Adipocyte (in vitro differentiated cells): Measurements from ENCODE around the gene DYSF.

Source experiments
- DNase-seq: peaks from one replicate; pipeline ENCODE4 v3.0.0-alpha.2; 2015; ENCODE audit warnings: low read depth
- H3K27me3 ChIP-seq: replicated peaks from 2 replicates; pipeline ENCODE4 v1.7.0; 2013; ENCODE audit warnings: mild to moderate bottlenecking, low read length, moderate library complexity; ENCODE audit not compliant: control insufficient read depth, insufficient read depth
- H3K36me3 ChIP-seq: 2 replicates; pipeline ENCODE4 v1.7.0; 2013; ENCODE audit warnings: low read length, mild to moderate bottlenecking, moderate library complexity; ENCODE audit not compliant: control insufficient read depth, insufficient read depth, severe bottlenecking
- H3K4me1 ChIP-seq: 2 replicates; pipeline ENCODE4 v1.7.0; 2013; ENCODE audit warnings: mild to moderate bottlenecking, low read length, moderate library complexity; ENCODE audit not compliant: control insufficient read depth, insufficient read depth
- H3K4me3 ChIP-seq: 2 replicates; pipeline ENCODE4 v1.7.0; 2013; ENCODE audit warnings: mild to moderate bottlenecking, low read length, moderate library complexity
- H3K9ac ChIP-seq: 2 replicates; pipeline ENCODE4 v1.7.0; 2013; ENCODE audit warnings: mild to moderate bottlenecking, low read length, moderate library complexity
- H3K9me3 ChIP-seq: 2 replicates; pipeline ENCODE4 v1.7.0; 2013; ENCODE audit warnings: mild to moderate bottlenecking, low read length, moderate library complexity; ENCODE audit not compliant: control insufficient read depth

Gene DYSF

DNA sequence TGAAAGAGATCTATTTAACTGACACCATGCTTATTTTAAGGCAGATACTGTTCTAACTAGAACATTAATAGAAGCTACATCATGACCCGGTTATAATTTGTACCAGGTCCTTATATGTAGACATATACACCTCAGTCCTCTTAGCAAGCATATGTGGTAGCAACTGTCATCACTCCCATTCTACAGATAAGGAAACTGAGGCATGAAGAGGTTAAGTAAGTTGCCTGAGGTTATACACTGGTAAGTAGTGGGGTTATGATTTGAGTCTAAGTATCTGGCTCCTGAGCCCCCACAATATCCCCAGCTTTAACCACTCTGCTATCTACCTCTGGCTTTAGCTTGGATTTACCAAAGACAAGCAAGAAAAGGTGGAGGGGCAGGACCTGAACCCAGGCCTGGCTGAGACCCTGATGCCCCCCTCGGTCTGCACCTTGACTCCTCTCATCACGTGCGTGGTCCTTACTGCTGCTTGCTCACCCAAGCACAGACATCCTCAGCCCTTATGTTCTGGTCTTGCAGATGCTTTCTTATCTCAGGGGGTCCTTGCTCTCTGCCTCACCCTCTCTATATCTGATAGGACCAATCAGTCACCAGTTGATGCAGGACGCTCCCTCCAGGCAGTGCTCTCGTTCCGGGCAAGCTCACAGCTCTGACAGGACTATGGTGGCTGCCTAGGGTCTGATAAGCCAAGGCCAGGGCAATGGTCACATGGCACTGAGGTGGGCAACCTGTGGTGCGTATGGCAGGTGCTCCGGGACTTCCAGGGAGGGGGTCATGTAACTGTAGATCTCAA is 4.0 kb downstream of the DYSF start:
- Histone ChIP-seq H3K9me3 (peaks cover under 1% of the 10 kb centered on the region), H3K9ac (no peak overlapping the region), H3K36me3 (no peaks in the 10 kb centered on the region), H3K27me3 (peaks cover 25% of the 10 kb centered on the region), H3K4me3 (no peak overlapping the region), H3K4me1 (peaks cover 26% of the 10 kb centered on the region)
- DNase-seq, result no peak

- no peak for DNase-seq
- Histone ChIP-seq H3K9me3 (peaks cover 5% of the 10 kb centered on the region), H3K9ac (no peak overlapping the region)
Observed at GRCh38 chr2:71457923-71458322, 4.6 kb downstream of the DYSF start.

GRCh38 chr2:71458413-71459083 is 5.2 kb downstream of the DYSF start:
- Histone ChIP-seq H3K27me3 (peaks cover 31% of the 10 kb centered on the region), H3K9ac (no peak overlapping the region), H3K4me1 (peaks cover 15% of the 10 kb centered on the region), H3K4me3 (no peak overlapping the region), H3K36me3 (no peaks in the 10 kb centered on the region), H3K9me3 (peaks cover 5% of the 10 kb centered on the region)
- DNase-seq, result peak; percentile 41

More at GRCh38 chr2:71457923-71458322, 4.6 kb downstream of the DYSF start:
- Histone ChIP-seq H3K4me3 (no peak overlapping the region), H3K27me3 (peaks cover 25% of the 10 kb centered on the region), H3K36me3 (no peaks in the 10 kb centered on the region), H3K4me1 (peaks cover 21% of the 10 kb centered on the region)

DNA sequence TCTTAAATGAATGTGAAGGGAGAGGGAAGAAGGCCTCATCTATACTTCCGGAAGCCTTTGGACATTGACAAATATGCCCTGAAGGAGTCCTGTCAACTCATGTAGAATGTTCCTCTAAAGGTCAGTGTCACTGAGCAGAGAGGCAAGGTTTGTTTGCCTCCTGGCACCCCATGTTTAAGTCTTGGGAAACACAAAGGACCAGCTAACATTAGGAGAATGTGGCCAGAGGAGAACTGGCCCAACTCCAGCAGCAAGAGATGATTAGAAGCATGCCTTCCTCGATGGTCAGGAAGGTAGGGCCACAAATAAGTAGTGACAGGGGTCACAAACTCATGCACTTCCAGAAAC is 5.7 kb downstream of the DYSF start:
- Histone ChIP-seq H3K9me3 (peaks cover 8% of the 10 kb centered on the region), H3K36me3 (no peaks in the 10 kb centered on the region), H3K9ac (no peak overlapping the region), H3K27me3 (peaks cover 31% of the 10 kb centered on the region), H3K4me1 (peaks cover 11% of the 10 kb centered on the region), H3K4me3 (no peak overlapping the region)
- DNase-seq, result no peak

DNA sequence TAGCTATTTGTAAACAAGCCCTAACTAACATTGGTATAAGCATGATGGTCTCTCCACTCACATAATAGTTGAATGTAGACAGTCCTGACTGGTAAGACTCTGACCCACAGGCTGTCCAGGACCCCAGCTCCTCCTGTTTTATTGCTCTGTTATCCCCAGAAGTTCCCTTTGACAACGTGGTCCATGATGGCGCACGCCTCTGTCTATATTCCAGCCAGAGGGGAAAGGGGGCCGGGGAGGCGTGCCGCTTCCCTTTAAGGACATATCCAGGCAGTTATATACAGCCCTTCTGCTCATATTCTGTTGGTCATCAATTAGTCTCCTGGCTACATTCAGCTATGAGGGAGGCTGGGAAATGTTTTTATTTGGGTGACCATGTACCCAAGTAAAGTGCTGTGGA is 6.7 kb downstream of the DYSF start:
- no peak overlapping the region for H3K9ac ChIP-seq
- peaks cover 9% of the 10 kb centered on the region for H3K4me1 ChIP-seq
- no peak for DNase-seq
- H3K36me3 ChIP-seq, result no peaks in the 10 kb centered on the region
- H3K9me3 ChIP-seq, result peaks cover 8% of the 10 kb centered on the region
- H3K4me3 ChIP-seq, result no peak overlapping the region
- H3K27me3 ChIP-seq, result peaks cover 31% of the 10 kb centered on the region

DNA sequence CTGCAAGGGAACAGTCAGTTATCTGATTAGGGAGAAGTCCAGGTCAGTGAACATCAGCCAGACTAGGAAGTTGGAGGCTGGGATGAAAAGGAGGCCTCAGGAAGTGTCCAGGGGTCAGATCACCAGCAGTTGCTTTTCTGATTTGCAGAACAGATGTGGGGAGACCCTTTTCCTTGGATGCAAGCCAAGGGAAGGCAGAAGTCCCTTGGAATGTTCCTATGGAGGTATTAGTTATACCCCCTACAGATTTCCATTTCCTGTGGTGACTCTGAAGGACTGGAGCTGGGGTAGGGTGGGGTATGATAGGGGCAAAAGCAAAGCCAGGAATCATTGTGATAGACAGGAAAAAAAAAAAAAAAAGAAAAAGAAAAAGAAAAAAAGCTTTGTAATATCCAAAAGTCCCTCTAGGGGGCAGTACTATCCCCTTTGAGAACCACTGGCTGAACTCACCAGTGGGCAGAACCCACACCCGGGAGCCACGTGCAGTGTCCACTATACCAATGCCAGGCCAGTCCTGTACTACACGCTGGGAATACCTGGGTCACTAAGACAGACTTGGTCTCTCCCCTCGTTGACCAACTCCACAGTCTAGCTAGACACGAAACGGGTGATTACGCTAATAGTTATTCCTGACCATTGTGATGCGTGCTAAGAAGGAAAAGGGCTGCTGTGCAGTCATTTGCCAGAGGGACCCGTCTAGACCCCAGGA is 7.4 kb downstream of the DYSF start:
- peak; percentile 56 for DNase-seq

GRCh38 chr2:71461304-71461671 is 7.9 kb downstream of the DYSF start:
- H3K9me3 ChIP-seq, result peaks cover 8% of the 10 kb centered on the region
- peaks cover 33% of the 10 kb centered on the region for H3K27me3 ChIP-seq
- no peak overlapping the region for H3K4me3 ChIP-seq
- H3K9ac ChIP-seq, result no peak overlapping the region
- no peaks in the 10 kb centered on the region for H3K36me3 ChIP-seq
- H3K4me1 ChIP-seq, result peaks cover 9% of the 10 kb centered on the region
- DNase-seq, result no peak

More for the DNA sequence above, 7.4 kb downstream of the DYSF start:
- peaks cover 32% of the 10 kb centered on the region for H3K27me3 ChIP-seq
- H3K9ac ChIP-seq, result no peak overlapping the region
- no peak overlapping the region for H3K4me3 ChIP-seq
- peaks cover 8% of the 10 kb centered on the region for H3K9me3 ChIP-seq
- H3K4me1 ChIP-seq, result peaks cover 9% of the 10 kb centered on the region
- H3K36me3 ChIP-seq, result no peaks in the 10 kb centered on the region

GRCh38 chr2:71462056-71462605 is 8.8 kb downstream of the DYSF start:
- Histone ChIP-seq H3K4me3 (no peak overlapping the region), H3K27me3 (peaks cover 38% of the 10 kb centered on the region), H3K9me3 (peaks cover 8% of the 10 kb centered on the region), H3K9ac (no peak overlapping the region), H3K4me1 (peaks cover 13% of the 10 kb centered on the region), H3K36me3 (no peaks in the 10 kb centered on the region)
- DNase-seq, result no peak

DNA sequence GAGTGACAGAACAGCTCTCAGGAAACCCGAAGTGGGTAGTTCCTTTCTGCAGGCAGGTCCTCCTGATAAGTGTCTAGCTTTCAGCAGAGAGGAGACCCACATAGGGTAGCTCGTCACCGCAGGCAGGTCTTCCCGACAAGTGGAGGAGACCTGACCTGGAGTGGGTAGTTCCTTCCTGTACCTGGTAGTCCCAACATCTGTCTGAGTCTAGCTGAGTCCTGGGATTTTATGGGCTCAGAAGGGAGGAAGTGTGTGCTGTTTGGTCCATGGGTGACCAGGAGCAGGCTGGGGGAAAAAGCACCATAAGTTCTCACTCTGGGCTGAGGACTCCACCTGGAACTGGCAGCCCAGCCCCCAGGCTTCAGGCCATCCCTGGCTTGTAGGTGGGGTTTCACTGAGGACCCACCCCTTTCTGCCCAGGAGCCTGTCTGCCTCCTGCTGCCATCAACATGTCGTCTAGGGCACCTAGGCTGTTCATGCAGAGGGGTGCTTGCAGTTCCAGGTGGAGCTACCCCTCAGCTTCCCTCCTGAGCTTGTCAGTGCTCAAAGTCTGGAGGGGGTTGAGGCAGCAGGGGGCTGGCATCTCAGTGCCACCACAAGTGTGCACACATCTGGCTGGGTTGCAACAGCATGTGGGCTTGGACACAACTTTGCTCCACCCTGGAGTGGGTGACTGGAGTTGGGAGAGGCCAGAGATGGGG is 9.4 kb downstream of the DYSF start:
- H3K4me1 ChIP-seq, result peaks cover 13% of the 10 kb centered on the region
- DNase-seq, result no peak
- H3K9me3 ChIP-seq, result peaks cover 8% of the 10 kb centered on the region
- H3K36me3 ChIP-seq, result no peaks in the 10 kb centered on the region
- no peak overlapping the region for H3K9ac ChIP-seq
- peaks cover 44% of the 10 kb centered on the region for H3K27me3 ChIP-seq
- H3K4me3 ChIP-seq, result no peak overlapping the region

GRCh38 chr2:71463342-71463654 is 9.9 kb downstream of the DYSF start:
- no peak for DNase-seq
- peaks cover 11% of the 10 kb centered on the region for H3K4me1 ChIP-seq

GRCh38 chr2:71464389-71464788 is 11.0 kb downstream of the DYSF start:
- H3K9ac ChIP-seq, result no peak overlapping the region
- no peaks in the 10 kb centered on the region for H3K36me3 ChIP-seq
- no peak overlapping the region for H3K4me3 ChIP-seq
- peaks cover 60% of the 10 kb centered on the region for H3K27me3 ChIP-seq
- H3K9me3 ChIP-seq, result peaks cover 8% of the 10 kb centered on the region
- no peak for DNase-seq
- H3K4me1 ChIP-seq, result peaks cover 4% of the 10 kb centered on the region

More at GRCh38 chr2:71463342-71463654, 9.9 kb downstream of the DYSF start:
- H3K9ac ChIP-seq, result no peak overlapping the region
- no peak overlapping the region for H3K4me3 ChIP-seq
- peaks cover 8% of the 10 kb centered on the region for H3K9me3 ChIP-seq
- no peaks in the 10 kb centered on the region for H3K36me3 ChIP-seq
- H3K27me3 ChIP-seq, result peaks cover 49% of the 10 kb centered on the region
